GM19035 (cell line): ENCODE data around the gene HCRTR1.

Experiments
- ATAC-seq: cut with Tn5 transposase; IDR thresholded peaks from one replicate; pipeline ENCODE4 v1.9.1; 2021; ENCODE audit not compliant: unreplicated experiment

Gene HCRTR1

DNA sequence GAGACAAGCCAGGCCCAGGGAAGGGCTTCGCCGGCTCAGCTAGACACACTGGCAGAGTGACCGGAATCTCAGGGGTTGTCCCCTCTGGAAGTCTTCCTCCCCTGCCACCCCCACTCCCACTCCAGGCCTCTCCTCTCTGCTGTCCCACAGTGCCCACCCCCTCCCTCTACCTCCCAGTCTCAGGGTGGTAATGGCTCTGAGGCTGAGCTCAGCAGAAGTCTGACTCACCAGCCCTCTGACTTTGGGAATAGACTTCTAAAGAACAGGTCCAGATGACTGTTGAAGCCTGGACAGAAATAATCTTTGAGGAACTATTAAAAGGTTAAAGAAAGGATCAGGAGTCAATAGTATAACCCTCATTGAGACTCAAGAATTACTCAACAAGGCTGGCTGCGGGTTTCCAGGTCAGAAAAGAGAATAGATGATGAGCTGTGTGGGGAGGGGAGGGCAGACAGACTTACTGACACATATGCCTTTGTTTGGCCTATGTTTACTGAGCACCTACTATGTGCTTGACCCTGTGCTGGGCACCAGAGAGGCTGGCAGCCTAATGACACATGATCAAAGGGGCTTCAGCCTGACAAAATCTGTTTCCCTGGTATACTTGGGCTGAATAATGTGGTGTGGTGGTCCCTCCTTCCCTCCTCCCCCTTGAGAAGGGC is 8.2 kb downstream of the HCRTR1 start:
- ATAC-seq: no peak

DNA sequence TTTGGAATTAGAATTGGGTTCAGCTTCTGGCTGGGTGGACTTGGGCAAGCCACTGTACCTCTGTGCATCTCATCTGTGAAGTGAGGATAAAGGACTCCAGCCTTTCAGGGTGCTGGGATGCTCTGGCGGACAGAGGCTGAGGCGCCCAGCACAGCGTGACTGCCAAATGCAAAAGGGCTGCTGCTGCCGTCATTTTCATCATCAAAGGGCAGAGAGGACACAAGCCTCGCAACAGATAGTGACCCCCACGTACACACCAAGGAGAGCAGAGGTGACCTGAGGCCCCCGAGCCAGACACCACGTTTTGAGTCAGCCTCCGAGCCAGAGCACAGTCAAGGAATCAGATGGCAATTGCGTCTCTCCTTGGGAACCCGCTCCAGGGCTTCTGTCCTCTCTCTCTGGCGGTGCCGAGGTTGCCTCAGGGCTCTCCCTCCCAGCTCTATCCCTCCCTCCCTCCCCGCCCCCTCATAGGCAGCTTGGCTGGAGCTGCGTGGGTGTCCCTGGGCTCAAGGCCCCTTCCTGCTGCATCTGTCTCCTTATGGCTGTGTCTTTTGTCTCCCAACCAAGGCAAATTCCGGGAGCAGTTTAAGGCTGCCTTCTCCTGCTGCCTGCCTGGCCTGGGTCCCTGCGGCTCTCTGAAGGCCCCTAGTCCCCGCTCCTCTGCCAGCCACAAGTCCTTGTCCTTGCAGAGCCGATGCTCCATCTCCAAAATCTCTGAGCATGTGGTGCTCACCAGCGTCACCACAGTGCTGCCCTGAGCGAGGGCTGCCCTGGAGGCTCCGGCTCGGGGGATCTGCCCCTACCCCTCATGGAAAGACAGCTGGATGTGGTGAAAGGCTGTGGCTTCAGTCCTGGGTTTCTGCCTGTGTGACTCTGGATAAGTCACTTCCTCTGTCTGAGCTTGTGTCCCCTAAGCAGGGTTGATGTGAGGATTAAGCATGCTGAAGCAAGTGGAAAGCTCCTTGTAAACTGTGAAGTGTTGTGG is 9.0 kb downstream of the HCRTR1 start:
- ATAC-seq: no peak

DNA sequence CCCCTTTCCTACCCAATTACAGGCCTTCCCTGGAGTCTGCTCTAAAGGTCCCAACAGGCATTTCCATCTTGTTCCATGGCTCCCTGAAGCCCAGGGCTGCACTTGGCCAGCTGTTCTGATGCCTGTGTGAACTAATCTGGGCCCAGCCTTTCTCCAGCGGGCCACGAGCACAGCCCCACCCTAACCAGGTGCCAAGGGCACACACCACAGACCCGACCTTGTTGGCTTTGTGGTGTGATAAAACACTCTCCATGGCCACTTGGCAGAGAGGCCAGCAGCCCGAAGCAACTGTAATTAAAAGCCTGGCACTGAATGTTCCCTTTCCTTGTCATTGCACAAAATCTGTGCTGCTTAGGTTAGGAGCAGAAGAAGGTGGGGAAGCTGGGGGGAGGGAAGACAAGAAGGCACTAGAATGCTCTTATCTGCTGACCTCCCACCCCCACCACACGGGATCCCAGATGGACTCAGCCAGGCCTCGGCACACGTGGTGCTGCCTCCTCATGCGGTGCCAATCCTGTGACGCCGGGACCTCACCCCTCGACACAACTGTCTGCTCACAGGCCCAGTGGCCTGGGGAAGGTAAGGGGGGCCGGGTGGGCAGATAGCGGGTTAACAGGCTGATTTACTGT is 9.9 kb downstream of the HCRTR1 start:
- ATAC-seq: no peak

DNA sequence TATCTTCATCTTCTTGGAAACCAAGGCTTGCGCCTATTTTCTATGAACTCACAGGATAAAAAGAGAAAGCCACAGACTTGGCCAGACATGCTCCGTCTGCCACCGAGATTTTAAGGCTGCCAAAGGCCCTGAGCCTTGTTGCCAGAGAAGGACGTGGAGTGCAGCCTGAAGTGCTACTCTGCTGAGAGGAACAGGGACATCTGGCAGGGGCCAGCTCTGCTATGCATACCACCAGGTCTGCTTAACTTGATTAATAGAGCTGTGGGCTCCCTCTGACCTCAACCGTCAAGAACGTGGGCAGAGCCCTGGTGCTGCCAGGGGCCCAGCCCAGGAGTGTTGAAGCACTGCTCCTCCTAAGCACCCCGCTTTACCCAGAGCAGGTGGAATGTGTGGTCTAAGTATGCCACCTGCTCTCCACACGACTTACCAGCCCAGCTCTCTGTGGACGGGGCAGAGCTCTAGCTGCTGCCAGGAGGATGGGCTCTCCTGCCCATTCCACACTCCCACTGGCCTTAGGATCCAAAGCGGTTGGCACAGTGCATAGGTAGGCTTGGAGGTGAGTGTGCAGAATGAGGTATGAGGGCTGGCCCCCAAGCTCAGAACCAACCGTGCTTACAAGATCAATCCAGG is 10.6 kb downstream of the HCRTR1 start:
- ATAC-seq: no peak

DNA sequence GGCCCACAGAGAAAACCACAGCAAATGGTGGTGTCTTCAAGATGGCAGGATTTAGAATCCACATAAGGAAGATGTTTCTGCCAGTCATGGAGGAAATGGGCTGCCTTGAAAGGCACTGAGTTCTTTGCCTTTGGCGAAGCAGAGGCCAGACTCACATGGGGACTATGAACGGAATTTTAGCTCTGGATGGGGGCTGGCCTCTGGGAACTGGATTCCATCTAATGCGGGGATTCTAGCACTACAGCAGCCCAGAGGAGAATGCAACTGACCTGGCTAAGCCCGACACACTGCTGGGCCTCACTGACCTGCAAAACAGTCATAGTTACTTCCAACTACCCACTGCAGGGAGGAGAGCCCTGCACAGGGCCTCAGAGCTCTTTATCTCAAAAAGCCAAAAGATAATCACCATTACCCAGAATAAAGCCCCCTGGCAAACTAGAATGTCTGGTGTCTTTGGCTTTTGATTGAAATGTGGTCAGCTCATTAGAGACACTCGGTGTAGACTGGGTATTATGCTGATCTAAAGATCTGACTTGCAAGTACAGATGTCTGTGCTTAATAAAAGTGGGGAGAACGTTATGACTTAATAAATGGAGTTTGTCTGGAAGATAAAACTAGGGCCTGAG is 11.6 kb downstream of the HCRTR1 start:
- ATAC-seq: no peak

DNA sequence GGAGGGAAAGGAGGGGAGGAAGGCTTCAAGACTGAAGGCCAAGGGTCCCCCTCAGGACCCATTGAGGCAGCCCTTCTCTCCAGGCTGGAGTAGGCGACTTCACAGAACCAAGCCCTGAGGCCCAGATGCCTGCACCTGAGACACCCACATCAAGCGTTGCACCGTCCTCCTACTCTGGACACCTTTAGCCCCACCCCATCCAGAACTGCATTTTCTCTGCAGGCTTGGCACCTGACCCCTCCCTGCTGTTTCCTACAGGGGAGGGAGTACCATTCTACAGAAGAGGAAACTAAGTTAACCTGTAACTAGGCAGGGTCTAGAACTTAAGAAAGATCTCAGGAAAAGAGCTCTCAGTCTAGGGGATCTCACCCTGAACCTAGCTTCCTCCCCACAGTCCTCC is 15.2 kb downstream of the HCRTR1 start:
- no peak for ATAC-seq

DNA sequence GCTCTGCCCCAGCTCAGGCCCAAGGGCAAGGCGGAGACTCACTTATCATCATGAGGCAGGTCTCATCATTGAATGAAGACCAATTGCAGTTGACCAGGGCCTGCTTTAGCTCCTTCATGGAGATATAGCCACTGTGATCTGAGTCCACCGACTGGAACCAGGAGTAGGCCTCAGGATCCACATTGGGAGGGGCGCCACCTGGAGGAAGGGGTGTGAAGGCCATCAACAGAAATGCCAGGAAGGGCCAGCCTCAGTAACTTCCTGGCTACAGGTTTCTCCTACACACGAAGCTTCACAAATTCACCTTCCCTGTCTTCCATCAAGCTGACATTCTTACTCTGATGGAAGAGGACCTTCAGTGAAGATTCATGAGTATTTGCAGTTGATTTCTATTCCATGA is 15.6 kb downstream of the HCRTR1 start:
- no peak for ATAC-seq

DNA sequence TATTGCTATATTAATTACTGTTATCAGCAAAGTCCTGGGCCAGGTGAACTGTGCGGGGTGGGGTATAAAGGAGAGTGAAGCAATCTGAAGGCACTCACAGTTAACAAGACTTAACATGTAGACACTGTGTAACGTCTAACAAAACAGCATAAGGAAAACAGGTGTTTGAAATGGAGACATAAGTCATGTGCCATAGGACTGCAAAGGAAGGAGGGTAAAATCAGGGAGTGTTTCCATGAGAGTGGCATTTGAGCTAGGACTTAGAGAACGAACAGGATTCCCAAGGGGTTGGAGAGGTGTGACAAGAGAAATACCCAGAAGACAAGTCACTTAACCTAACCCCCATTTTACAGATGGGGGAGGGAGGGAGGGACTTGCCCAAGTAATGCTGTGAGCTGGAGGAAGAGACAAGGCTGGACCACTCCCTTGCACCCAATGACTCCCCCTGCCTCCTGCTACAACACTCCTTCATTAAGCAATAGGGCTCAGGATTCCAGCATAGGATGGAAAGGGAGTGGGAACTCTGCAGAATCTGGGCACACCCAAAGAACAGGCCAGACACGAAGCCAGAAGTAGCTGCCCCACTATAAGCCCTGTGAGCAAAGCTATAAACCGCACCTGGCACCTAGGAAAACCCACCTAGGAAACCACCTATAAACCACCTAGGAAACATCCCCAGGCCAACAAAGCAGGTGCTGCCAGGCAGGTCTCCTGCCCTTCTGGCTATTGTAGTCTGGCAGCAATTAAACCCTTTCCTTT is 20.6 kb downstream of the HCRTR1 start:
- ATAC-seq: no peak

DNA sequence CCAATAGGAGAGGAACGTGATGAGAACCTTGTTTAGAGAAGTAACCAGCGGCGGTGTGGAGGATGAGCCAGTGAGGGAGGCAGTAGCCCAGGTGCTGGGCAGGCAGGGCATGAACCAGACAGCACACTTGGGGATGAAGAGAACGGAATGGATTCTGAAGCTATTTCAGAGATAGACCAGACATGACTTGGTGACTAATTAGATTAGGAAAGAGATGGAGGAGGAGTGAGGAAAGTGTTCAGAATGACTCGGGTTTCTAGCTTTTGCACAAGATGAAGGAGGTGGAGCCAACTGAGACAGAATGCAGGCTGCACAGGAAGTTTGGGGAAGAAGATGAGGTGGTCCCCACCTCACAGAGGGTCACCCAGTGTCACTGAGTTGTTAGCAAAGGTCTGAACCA is 22.1 kb downstream of the HCRTR1 start:
- ATAC-seq: no peak

DNA sequence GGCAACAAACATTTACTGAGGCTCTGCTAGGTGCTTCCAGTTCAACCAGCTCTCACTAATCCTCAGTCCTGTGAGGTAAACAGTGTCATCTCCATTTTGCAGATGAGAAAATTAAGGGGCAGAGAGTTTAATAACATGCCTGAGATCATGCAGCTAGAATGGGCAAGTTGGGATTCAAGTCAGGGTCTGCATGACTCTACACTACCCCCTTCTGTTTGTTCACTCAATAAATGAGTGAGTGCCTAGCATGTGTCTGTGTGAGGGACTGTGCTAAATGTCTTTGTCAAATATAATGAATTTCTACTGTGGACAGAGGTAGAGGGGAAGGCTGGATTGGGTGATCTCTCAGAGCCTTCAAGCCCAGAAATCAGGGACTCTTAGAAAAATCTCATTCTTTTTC is 22.7 kb downstream of the HCRTR1 start:
- no peak for ATAC-seq

DNA sequence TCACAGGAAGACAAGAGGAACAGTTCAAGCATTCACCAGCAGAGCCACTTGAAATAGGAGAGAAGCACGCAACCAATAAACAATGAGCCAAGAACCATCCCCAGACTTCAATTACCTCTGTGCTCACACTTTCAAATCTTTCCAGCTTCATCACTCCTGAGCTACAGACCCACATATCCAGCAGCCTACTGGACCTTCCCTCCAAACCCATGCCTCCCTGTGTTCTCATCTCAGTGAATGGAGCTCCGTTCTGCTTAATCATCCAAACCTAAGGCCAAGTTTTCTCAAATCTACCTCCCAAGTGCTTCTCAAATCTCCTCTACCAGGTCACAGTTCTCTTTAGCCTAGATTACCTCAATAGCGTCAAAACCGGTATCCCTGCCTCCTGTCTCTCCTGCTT is 23.5 kb downstream of the HCRTR1 start:
- ATAC-seq: no peak

DNA sequence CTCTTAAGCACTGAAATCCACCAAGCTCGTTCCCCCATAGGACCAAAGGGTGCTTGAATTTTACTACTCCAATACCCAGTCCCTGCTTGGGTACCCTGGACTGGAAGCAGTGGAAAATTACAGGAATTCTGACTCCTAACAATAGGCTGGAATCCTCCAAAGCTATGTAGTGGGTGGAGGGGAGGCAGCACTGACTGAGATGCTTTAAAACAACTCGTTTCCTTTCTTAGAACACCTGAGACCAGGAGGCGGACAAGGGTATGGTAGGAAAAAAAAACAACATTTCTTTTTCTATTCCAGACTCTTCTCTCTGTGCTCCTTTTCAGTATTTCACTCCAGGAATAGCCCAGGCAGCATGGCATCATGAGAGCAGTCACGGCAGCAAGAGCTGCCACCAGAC is 24.9 kb downstream of the HCRTR1 start:
- ATAC-seq: no peak

DNA sequence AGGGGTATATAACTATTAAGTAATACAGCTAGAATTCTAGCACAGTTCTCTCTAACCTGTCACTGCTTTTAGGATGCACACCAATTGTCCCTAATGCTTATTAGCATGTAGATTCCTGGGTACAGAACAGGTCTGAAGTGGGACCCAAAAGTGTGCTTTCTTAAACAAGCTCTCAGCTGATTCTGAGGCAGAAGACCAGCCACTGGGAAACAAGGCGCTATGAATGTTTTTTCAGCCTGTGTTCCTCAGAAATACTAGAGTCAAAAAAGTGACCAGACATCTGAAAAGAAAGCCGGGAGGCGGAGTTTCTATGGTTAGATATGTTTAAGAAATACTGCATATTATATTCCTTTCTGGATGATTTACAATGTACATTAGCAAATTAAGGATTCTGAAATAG is 25.4 kb downstream of the HCRTR1 start:
- no peak for ATAC-seq

DNA sequence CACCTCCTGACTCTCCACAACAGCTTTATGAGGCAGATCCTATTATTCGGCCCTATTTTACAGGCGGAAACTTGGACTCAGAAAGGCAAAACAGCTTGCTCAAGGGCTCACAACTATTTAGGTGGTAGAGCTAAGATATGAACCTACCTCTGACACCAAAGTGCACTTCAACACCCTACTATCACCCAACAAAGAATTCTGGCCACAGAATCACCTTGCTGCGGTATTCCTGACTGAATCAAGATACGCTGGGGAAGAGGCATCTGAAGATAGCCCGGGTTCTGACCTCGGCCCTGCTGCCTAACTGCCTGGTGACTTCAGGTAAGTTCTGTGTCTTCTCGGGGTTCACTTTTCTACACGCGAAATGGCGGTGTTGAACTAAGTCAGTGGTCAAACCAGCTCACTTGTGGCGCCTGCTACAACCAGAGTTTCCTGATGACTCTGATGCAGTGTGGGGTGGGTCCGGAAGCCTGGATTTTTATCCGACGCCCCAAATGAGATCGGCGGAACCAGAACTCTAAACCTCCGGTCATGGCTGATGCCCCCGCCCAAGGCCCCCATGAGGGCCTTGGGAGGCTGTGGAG is 26.6 kb downstream of the HCRTR1 start:
- ATAC-seq: no peak

DNA sequence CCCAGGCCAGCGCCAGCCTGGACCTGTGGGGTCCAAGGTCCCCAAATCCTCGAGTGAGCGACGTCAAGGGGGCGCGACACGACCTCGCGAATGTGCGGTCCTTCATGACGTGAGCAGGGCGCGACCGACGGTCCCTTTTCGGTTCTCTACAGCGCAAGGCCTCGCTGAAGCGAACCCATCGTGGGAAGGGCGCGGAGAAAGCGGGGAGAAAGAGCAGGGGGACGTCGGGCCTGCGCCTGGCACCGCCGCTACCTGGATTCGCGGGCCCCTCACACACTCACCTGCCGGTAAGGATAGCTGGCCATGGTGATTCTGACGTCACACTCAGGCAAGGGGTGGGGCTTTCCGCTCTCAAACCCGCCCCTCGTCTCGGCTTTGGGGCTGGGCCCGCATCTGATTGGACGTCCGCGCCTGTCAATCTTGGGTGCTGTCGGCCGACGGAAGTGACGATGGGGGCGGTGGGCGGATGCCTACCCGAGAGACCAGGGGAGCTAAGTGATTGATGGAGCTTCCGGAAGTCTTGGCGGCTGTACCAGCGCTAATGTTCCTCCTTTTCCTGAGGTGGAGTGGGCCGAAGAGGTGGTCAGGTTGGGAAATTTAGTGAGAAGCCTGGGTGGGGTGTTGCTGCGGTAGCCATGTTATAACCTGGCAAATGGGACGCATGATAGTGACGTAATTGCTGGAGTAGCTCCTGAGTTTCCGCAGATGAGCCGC is 27.2 kb downstream of the HCRTR1 start, which contains the start of gene PEF1:
TSS of gene PEF1 (minus strand) at position 317 of the 714 bp plus-strand sequence. CDS start at position 305, 12 bp downstream.
- ATAC-seq: peak; percentile 95

DNA sequence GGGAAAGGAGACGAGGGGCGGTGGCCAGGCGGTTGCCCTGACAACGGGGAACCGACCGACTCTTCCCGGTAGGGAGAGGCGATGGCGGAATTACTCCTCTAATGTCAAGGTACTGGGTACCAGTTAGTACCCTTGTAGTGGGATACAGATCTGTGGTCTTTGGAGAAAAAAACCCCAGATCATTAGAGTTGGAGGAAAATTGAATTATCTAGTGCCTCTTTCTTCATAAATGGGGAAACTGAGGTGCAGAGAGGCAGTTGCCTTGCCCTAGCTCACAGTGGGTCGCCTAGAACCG is 27.7 kb downstream of the HCRTR1 start:
- ATAC-seq: no peak

DNA sequence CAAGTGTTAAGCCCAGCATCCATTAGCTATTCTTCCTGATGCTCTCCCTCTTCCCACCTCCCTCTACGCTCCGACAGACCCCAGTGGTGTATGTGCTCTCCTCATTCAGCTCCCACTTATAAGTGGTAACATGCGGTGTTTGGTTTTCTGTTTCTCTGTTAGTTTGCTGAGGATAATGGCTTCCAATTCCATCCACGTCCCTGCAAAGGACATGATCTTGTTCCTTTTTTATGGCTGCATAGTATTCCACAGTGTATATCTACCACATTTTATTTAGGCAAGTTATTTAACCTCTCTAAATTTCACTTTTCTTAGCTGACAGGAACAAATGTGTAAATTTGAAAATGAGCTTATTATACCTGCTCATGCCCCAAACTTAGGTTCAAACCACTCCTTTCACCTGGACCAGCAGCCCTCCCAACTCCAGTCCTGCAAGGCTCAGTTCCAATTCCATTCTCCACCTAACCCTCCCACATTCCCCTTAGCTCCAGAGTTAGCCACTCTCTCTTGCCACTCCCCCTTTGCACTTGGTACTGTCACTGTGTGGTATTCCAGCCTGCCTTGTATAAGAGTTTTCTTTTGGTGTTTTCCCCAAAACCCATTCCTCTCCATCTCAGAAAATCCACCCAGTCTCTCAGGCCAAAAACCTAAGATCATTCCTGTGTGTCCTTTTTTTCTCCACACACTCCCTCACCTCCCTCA is 28.9 kb downstream of the HCRTR1 start:
- no peak for ATAC-seq

DNA sequence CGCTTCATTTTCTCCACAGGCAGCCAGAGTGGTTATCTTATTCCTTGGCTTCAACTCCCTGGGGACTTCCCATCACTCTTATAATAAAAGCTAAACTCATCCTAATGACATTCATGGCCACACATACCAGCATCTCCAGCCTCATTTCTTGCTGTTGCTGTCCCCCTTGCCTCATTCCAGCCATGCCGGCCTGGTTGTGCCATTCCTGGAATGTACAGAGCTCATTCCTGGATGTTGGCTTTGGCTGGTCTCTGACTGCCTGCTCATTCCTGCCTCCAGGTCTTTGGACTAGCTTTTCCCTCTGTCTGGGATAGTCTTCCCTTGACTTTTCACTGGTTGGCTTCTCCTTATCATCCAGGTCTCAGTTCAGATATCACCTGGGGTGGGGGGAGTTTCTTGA is 29.6 kb downstream of the HCRTR1 start:
- no peak for ATAC-seq

DNA sequence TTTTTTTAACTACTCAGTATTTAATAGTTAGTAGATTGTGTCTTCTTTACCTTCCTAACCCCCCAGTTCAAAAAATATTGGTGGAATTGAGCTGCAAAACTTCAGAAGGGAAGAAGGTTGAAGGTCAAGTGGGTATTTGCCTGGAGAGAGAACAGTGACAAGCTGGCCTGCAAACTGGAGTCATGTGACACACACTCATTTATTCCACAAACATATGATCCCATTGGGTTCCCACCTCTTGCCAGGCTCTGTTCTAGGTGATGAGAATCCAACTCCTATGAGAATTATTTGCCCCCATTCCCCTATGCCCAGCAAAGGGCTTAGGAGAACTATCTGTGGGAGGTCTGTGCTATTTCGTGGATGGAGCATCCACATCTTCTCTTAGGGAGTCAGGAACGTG is 30.7 kb downstream of the HCRTR1 start:
- ATAC-seq: no peak
